22Rv1 (cell line): ENCODE data around the gene CPLX3.

Experiments
- ZFX ChIP-seq: fragments of 450-650 bp; IDR thresholded peaks from 2 replicates; pipeline ENCODE4 v1.6.1; 2017; ENCODE audit warnings: antibody characterized with exemption, borderline replicate concordance
- TF ChIP-seq, protein P1 (sequence below): fragments of 450-650 bp; IDR thresholded peaks from 2 replicates; pipeline ENCODE4 v1.5.1; 2017; ENCODE audit warnings: mild to moderate bottlenecking

DNA sequence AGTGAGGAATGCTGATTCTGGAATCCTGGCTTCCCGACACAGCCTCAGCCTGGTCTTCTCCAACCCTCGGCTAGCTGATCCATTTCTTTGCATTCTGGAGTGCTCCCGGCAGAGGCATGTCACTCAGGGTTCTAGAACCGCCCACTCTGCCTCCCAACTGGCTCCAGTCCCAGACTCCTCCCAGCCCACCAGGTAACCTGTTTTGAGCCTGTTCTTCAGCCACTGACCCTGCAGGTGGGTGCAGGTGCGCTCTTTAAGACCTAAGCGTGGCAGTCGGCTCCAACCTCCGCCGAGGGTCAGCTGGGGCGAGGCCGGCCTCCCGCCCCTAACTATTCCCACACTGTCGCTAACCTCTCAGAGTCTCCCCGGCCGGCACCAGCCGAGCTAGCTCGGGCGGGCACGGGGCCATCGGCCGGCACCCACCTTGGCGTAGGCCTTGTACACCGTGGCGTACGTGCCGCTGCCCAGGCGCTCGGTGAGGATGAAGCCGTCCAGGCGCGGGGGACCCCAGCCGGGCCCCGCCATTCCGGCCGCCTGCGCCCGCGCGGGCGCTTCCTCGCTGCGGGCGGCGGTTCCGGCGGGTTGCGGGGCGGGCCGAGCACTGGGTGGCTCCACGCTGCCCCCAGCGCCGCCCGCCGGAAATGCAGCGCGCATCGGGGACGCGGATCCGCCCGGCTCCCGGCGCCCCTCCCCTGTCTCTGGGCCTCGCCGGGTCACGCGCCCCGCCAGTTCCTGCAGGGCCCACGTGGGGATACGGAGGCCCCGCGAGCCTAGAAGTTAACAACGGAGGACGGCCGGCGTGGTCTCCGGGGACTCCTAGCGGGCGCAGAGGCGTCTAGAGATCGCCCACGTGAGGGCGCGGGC, 16.4 kb downstream of the CPLX3 start, which contains the start of gene ULK3:
- TF ChIP-seq, protein P1, sequence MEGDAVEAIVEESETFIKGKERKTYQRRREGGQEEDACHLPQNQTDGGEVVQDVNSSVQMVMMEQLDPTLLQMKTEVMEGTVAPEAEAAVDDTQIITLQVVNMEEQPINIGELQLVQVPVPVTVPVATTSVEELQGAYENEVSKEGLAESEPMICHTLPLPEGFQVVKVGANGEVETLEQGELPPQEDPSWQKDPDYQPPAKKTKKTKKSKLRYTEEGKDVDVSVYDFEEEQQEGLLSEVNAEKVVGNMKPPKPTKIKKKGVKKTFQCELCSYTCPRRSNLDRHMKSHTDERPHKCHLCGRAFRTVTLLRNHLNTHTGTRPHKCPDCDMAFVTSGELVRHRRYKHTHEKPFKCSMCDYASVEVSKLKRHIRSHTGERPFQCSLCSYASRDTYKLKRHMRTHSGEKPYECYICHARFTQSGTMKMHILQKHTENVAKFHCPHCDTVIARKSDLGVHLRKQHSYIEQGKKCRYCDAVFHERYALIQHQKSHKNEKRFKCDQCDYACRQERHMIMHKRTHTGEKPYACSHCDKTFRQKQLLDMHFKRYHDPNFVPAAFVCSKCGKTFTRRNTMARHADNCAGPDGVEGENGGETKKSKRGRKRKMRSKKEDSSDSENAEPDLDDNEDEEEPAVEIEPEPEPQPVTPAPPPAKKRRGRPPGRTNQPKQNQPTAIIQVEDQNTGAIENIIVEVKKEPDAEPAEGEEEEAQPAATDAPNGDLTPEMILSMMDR: peak; percentile 92
- no peak for TF ChIP-seq ZFX
